ENCODE measurements around the gene BLVRB.
A peak's percentile ranks its signal among the peaks of the same experiment; 100 is the strongest.

Gene BLVRB

GRCh38 chr19:40444000-40444824 is 21.3 kb downstream of the BLVRB start, which contains the start of gene SERTAD3:
SERTAD3 (minus strand) TSS chr19:40444335; CDS start chr19:40442080, 2,255 bp downstream.
- TF ChIP-seq CTCF (IDR thresholded peaks at IDR 0.05; ENCODE audit: low read length) (no peak), EZH2 (IDR thresholded peaks at IDR 0.05; ENCODE audit: borderline replicate concordance, low read length) (no peak)
- Histone ChIP-seq H3K4me2 (ENCODE audit: low read length) (peak within 1 kb of the TSS; percentile 78), H2AFZ (ENCODE audit: low read length) (peak within 1 kb of the TSS; percentile 68), H3K9me3 (ENCODE audit: low read length) (no peaks in the 10 kb centered on the region), H3F3A (ENCODE audit: insufficient read depth, low read length) (no peaks in the 10 kb centered on the region), H3K9ac (ENCODE audit: low read length) (peak within 1 kb of the TSS; percentile 94), H3K79me2 (ENCODE audit: insufficient read depth, low read length) (peaks cover 10% of the 10 kb centered on the region), H3K36me3 (ENCODE audit: insufficient read depth, low read length) (peaks cover 21% of the 10 kb centered on the region; the same call in 1 of the 2 replicates), H3K27ac (ENCODE audit: low read depth, low read length, poor library complexity, severe bottlenecking) (peak within 1 kb of the TSS; percentile 88), H4K20me1 (ENCODE audit: insufficient read depth, low read length) (no peaks in the 10 kb centered on the region), H3K4me1 (ENCODE audit: insufficient read depth, low read length, severe bottlenecking) (peaks cover 13% of the 10 kb centered on the region), H3K9me2 (ENCODE audit: low read depth, low read length) (no peaks in the 10 kb centered on the region), H3K27me3 (ENCODE audit: insufficient read depth, low read length) (no peaks in the 10 kb centered on the region), H3K4me3 (ENCODE audit: low read depth, low read length, poor library complexity, severe bottlenecking) (peak within 1 kb of the TSS; percentile 88)

- H3K27ac ChIP-seq (ENCODE audit: low read depth, low read length, poor library complexity, severe bottlenecking) = peak overlapping the region; percentile 88
- no peak overlapping the region for H2AFZ ChIP-seq (ENCODE audit: low read length)
- no peaks in the 10 kb centered on the region for H3K27me3 ChIP-seq (ENCODE audit: insufficient read depth, low read length)
- H4K20me1 ChIP-seq (ENCODE audit: insufficient read depth, low read length) = no peaks in the 10 kb centered on the region
- H3F3A ChIP-seq (ENCODE audit: insufficient read depth, low read length) = no peaks in the 10 kb centered on the region
- TF ChIP-seq EZH2 (IDR thresholded peaks at IDR 0.05; ENCODE audit: borderline replicate concordance, low read length) = no peak
- no peak for TF ChIP-seq CTCF (IDR thresholded peaks at IDR 0.05; ENCODE audit: low read length)
- H3K9me2 ChIP-seq (ENCODE audit: low read depth, low read length) = no peaks in the 10 kb centered on the region
- H3K36me3 ChIP-seq (ENCODE audit: insufficient read depth, low read length) = peaks cover 21% of the 10 kb centered on the region; the same call in 1 of the 2 replicates
- peak overlapping the region; percentile 88 for H3K4me3 ChIP-seq (ENCODE audit: low read depth, low read length, poor library complexity, severe bottlenecking)
- no peaks in the 10 kb centered on the region for H3K9me3 ChIP-seq (ENCODE audit: low read length)
- peaks cover 10% of the 10 kb centered on the region for H3K79me2 ChIP-seq (ENCODE audit: insufficient read depth, low read length)
- peak overlapping the region; percentile 94 for H3K9ac ChIP-seq (ENCODE audit: low read length)
- peak overlapping the region; percentile 87 for H3K4me2 ChIP-seq (ENCODE audit: low read length)
- peaks cover 13% of the 10 kb centered on the region for H3K4me1 ChIP-seq (ENCODE audit: insufficient read depth, low read length, severe bottlenecking)
Observed at GRCh38 chr19:40443131-40443999, 22.2 kb downstream of the BLVRB start.

GRCh38 chr19:40442328-40443130 is 23.0 kb downstream of the BLVRB start:
- Histone ChIP-seq H4K20me1 (ENCODE audit: insufficient read depth, low read length) (no peaks in the 10 kb centered on the region), H3K27ac (ENCODE audit: low read depth, low read length, poor library complexity, severe bottlenecking) (peak overlapping the region; percentile 69), H3K27me3 (ENCODE audit: insufficient read depth, low read length) (no peaks in the 10 kb centered on the region), H3K9me3 (ENCODE audit: low read length) (no peaks in the 10 kb centered on the region), H3K36me3 (ENCODE audit: insufficient read depth, low read length) (peaks cover 21% of the 10 kb centered on the region; the same call in 1 of the 2 replicates), H3F3A (ENCODE audit: insufficient read depth, low read length) (no peaks in the 10 kb centered on the region), H3K9me2 (ENCODE audit: low read depth, low read length) (no peaks in the 10 kb centered on the region), H3K79me2 (ENCODE audit: insufficient read depth, low read length) (peaks cover 10% of the 10 kb centered on the region), H3K9ac (ENCODE audit: low read length) (peak overlapping the region; percentile 81), H3K4me1 (ENCODE audit: insufficient read depth, low read length, severe bottlenecking) (peaks cover 13% of the 10 kb centered on the region), H2AFZ (ENCODE audit: low read length) (no peak overlapping the region), H3K4me2 (ENCODE audit: low read length) (peak overlapping the region; percentile 87), H3K4me3 (ENCODE audit: low read depth, low read length, poor library complexity, severe bottlenecking) (peak overlapping the region; percentile 88)
- TF ChIP-seq CTCF (IDR thresholded peaks at IDR 0.05; ENCODE audit: low read length) (no peak), EZH2 (IDR thresholded peaks at IDR 0.05; ENCODE audit: borderline replicate concordance, low read length) (no peak)

Data from OCI-LY1 (cell line).